WTC11 (cell line): ENCODE measurements around the gene BPGM.

Source experiments
- ATF1 ChIP-seq: sonication (generic); formaldehyde crosslinking; IDR thresholded peaks from 2 replicates; pipeline ENCODE4 v1.8.1; 2023; ENCODE audit warnings: mild to moderate bottlenecking, moderate library complexity, missing genetic modification reagents
- ATF2 ChIP-seq: sonication (generic); formaldehyde crosslinking; IDR thresholded peaks from 2 replicates; pipeline ENCODE4 v1.8.1; 2022; ENCODE audit warnings: low read depth, missing genetic modification reagents, borderline replicate concordance
- CREB1 ChIP-seq: sonication (generic); formaldehyde crosslinking; IDR thresholded peaks from 2 replicates; pipeline ENCODE4 v1.8.0; 2023; ENCODE audit warnings: mild to moderate bottlenecking, missing genetic modification reagents
- CTCF ChIP-seq: fragments of 200-600 bp; IDR thresholded peaks from 2 replicates; pipeline ENCODE4 v1.8.0; 2022; ENCODE audit warnings: antibody characterized with exemption
- IRF1 ChIP-seq: sonication (generic); formaldehyde crosslinking; IDR thresholded peaks from 2 replicates; pipeline ENCODE4 v1.8.0; 2023; ENCODE audit warnings: missing genetic modification reagents
- MAX ChIP-seq: sonication (generic); formaldehyde crosslinking; IDR thresholded peaks from 2 replicates; pipeline ENCODE4 v1.8.0; 2022; ENCODE audit warnings: mild to moderate bottlenecking, missing genetic modification reagents
- MLX ChIP-seq: sonication (generic); formaldehyde crosslinking; IDR thresholded peaks from 2 replicates; pipeline ENCODE4 v1.8.1; 2023; ENCODE audit warnings: mild to moderate bottlenecking, missing genetic modification reagents, moderate library complexity
- MYBL2 ChIP-seq: sonication (generic); formaldehyde crosslinking; IDR thresholded peaks from 2 replicates; pipeline ENCODE4 v1.8.1; 2023; ENCODE audit warnings: mild to moderate bottlenecking, moderate library complexity, missing genetic modification reagents
- NFYB ChIP-seq: sonication (generic); formaldehyde crosslinking; conservative IDR thresholded peaks from 2 replicates; pipeline ENCODE4 v1.8.0; 2022; ENCODE audit warnings: low read depth, missing genetic modification reagents
- NR1H2 ChIP-seq: sonication (generic); formaldehyde crosslinking; IDR thresholded peaks from 2 replicates; pipeline ENCODE4 v1.9.0; 2021; ENCODE audit warnings: mild to moderate bottlenecking, moderate library complexity, missing genetic modification reagents
- NR3C1 ChIP-seq: sonication (generic); formaldehyde crosslinking; conservative IDR thresholded peaks from 2 replicates; pipeline ENCODE4 v1.8.1; 2023; ENCODE audit warnings: low read depth, mild to moderate bottlenecking, missing genetic modification reagents
- TEAD1 ChIP-seq: sonication (generic); formaldehyde crosslinking; IDR thresholded peaks from 2 replicates; pipeline ENCODE4 v1.8.0; 2022; ENCODE audit warnings: mild to moderate bottlenecking, missing genetic modification reagents
- ZNF416 ChIP-seq: fragments of 250-450 bp; sonication (Bioruptor Pico); IDR thresholded peaks from 2 replicates; pipeline ENCODE4 v1.9.0; 2021; ENCODE audit warnings: mild to moderate bottlenecking, inconsistent platforms

GRCh38 chr7:134632937-134633540, 13.6 kb upstream of the BPGM start:
- TF ChIP-seq CTCF, result peak; percentile 37
- TF ChIP-seq NR1H2 (CRISPR knock-in tag), result no peak
- no peak for TF ChIP-seq NFYB (CRISPR knock-in tag)
- TF ChIP-seq MAX, result no peak
- no peak for TF ChIP-seq TEAD1
- no peak for TF ChIP-seq MYBL2 (CRISPR knock-in tag)
- no peak for TF ChIP-seq IRF1 (CRISPR knock-in tag)
- TF ChIP-seq ATF2 (CRISPR knock-in tag), result no peak
- no peak for TF ChIP-seq MLX
- TF ChIP-seq ZNF416 (CRISPR knock-in tag), result no peak
- TF ChIP-seq NR3C1 (CRISPR knock-in tag), result no peak
- no peak for TF ChIP-seq CREB1 (CRISPR knock-in tag)
- no peak for TF ChIP-seq ATF1 (CRISPR knock-in tag)
